Right atrium auricular region (tissue), 2 donors: ENCODE data around the gene TTPAL. TPM values are rescaled to one million over a fixed set of nuclear protein-coding genes. Genes with fewer than 3 reads are reported as not detected.

Experiments
- DNase-seq: peaks from one replicate; pipeline ENCODE4 v3.0.0-alpha.2; 2019; ENCODE audit warnings: low spot score
- H3K27ac ChIP-seq, 2 donors: fragments of 200-600 bp; sonication (generic); 1 replicate in 1 of 2; 2 replicates in 1 of 2; pipeline ENCODE4 v1.5.1; 2016 to 2019
- H3K27me3 ChIP-seq, 2 donors: fragments of 200-600 bp; sonication (generic); one replicate each; pipeline versions ENCODE4 v1.5.1 to v1.6.0; 2017 to 2019
- H3K36me3 ChIP-seq: fragments of 200-600 bp; sonication (generic); one replicate; pipeline ENCODE4 v1.5.1; 2016
- H3K4me1 ChIP-seq, 2 donors: fragments of 200-600 bp; sonication (generic); one replicate each; pipeline versions ENCODE4 v1.5.1 to v1.6.0; 2017 to 2019
- H3K4me3 ChIP-seq, 2 donors: fragments of 200-600 bp; sonication (generic); 1 replicate in 1 of 2; 2 replicates in 1 of 2; pipeline ENCODE4 v1.5.1; 2017 to 2019; ENCODE audit warnings: mild to moderate bottlenecking in 1 of 2, moderate library complexity in 1 of 2
- H3K9me3 ChIP-seq, 2 donors: fragments of 200-600 bp; sonication (generic); one replicate each; pipeline ENCODE4 v1.5.1; 2019
- total RNA-seq, 2 donors: library from RNA; depleted of rRNA; stranded (reverse); fragments of >200 nt; gene quantifications; one replicate each; pipeline ENCODE4 v1.1.0, GENCODE V29; 2016
- TF ChIP-seq, protein P1 (sequence below), 2 donors: fragments of 200-600 bp; sonication (generic); IDR thresholded peaks; one replicate each; pipeline ENCODE4 v1.5.1; 2019; ENCODE audit warnings: antibody characterized with exemption in 2 of 2

TTPAL gene
- total RNA-seq, 2 donors from 2014 or later: 3.6 to 6.0 TPM

DNA sequence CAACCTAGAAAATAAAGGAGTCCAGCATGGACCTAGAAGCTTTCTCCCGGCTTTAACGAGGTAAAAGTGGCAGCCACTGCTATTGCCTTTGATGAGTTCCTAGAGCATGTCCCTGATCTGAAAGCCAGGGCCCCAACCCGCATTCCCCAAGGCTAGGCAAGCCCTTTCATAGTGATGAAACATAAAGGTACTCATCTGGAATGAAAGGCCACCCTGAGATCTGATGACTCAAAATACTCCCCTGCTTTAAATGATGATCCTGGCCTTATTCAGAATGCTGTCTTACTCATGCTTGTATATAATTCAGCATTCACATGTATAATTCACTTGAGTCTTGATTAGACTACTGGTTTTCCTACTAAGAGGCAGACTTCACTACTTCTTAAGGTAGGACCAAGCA is 21.3 kb downstream of the TTPAL start:
- peaks cover 0 to 15% of the 10 kb centered on the region in 2 donors for H3K4me1 ChIP-seq
- peaks cover 86% of the 10 kb centered on the region for H3K36me3 ChIP-seq
- TF ChIP-seq, protein P1, sequence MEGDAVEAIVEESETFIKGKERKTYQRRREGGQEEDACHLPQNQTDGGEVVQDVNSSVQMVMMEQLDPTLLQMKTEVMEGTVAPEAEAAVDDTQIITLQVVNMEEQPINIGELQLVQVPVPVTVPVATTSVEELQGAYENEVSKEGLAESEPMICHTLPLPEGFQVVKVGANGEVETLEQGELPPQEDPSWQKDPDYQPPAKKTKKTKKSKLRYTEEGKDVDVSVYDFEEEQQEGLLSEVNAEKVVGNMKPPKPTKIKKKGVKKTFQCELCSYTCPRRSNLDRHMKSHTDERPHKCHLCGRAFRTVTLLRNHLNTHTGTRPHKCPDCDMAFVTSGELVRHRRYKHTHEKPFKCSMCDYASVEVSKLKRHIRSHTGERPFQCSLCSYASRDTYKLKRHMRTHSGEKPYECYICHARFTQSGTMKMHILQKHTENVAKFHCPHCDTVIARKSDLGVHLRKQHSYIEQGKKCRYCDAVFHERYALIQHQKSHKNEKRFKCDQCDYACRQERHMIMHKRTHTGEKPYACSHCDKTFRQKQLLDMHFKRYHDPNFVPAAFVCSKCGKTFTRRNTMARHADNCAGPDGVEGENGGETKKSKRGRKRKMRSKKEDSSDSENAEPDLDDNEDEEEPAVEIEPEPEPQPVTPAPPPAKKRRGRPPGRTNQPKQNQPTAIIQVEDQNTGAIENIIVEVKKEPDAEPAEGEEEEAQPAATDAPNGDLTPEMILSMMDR (IDR thresholded peaks at IDR 0.05): no peak

DNA sequence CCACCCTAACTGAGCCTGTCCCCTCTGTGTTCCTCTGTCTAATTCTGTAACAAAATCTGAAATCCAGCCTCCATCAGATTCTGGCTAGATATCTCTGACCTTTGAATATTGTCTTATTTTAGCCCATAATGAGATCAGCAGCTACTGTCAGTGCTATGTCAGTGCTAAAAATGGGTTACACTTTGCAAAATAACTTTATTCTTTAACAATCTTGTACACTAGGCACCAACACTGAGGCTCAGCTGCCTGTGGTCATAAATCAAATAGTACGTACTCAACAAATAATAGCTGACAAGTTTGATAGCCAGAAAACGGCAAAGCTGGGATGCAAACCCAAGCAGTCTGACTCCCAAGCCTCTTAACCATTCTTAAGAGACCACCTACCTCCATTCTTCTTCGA is 22.1 kb downstream of the TTPAL start:
- no peaks in the 10 kb centered on the region for H3K27me3 ChIP-seq
- TF ChIP-seq, protein P1 (IDR thresholded peaks at IDR 0.05): no peak
- no peaks in the 10 kb centered on the region for H3K9me3 ChIP-seq
- no peak overlapping the region for H3K4me3 ChIP-seq
- H3K27ac ChIP-seq: no peak overlapping the region
- DNase-seq: no peak
- peaks cover 0 to 15% of the 10 kb centered on the region in 2 donors for H3K4me1 ChIP-seq
- H3K36me3 ChIP-seq: peaks cover 90% of the 10 kb centered on the region

More for the DNA sequence above, 21.3 kb downstream of the TTPAL start:
- H3K4me3 ChIP-seq: no peak overlapping the region
- H3K27ac ChIP-seq: no peak overlapping the region
- no peak for DNase-seq
- H3K27me3 ChIP-seq: no peaks in the 10 kb centered on the region
- no peaks in the 10 kb centered on the region for H3K9me3 ChIP-seq

DNA sequence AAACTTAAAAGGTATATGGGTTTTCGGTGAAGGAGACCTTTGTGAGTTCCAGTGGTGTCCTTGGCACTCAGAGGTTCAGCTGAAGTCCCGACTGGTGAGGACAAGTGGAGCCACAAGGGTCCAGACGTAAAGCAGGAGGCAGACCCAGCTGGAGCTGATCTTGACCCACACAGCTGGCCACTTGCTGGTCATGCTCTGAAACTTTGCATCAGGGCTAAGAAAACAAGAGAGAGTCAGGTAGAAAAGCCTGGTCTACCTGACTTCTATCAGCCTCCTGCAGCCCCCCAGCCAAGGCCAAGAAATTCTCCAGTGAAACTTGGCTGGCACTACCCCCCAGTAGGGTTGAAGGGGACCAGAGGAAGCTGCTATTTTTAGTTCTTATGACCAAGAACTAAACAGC is 24.5 kb downstream of the TTPAL start:
- no peaks in the 10 kb centered on the region for H3K9me3 ChIP-seq
- TF ChIP-seq, protein P1 (IDR thresholded peaks at IDR 0.05): no peak
- H3K27me3 ChIP-seq: no peaks in the 10 kb centered on the region
- no peak overlapping the region for H3K4me3 ChIP-seq
- H3K36me3 ChIP-seq: peaks cover 97% of the 10 kb centered on the region
- DNase-seq: peak; percentile 44
- H3K4me1 ChIP-seq: peaks cover 0 to 15% of the 10 kb centered on the region in 2 donors
- H3K27ac ChIP-seq: peak overlapping the region in 1 of 2 donors; percentile 58

DNA sequence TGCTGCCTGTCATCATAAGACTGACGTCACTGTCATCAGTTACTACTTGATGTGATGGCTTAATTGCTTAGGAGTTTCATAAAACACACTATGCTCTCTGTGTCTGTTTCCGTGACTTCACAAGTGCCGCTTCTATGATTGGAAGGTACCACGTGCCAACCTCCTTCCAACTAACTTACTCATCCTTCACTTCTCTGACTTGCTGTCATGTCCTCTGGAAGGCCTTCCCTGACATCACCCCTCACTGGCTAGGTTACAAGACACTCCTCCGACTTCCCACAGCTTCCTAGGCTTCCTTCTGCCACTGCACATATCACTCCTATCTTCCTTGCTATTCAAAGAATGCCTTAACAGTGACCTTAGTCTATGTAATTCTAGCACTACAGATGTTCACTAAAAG is 25.8 kb downstream of the TTPAL start:
- Histone ChIP-seq H3K27ac (peak overlapping the region; percentile 8 to 58), H3K36me3 (peaks cover 97% of the 10 kb centered on the region), H3K4me3 (no peak overlapping the region), H3K9me3 (no peaks in the 10 kb centered on the region), H3K27me3 (no peaks in the 10 kb centered on the region), H3K4me1 (peaks cover 0 to 15% of the 10 kb centered on the region in 2 donors)
- no peak for DNase-seq
- TF ChIP-seq, protein P1 (IDR thresholded peaks at IDR 0.05): no peak

DNA sequence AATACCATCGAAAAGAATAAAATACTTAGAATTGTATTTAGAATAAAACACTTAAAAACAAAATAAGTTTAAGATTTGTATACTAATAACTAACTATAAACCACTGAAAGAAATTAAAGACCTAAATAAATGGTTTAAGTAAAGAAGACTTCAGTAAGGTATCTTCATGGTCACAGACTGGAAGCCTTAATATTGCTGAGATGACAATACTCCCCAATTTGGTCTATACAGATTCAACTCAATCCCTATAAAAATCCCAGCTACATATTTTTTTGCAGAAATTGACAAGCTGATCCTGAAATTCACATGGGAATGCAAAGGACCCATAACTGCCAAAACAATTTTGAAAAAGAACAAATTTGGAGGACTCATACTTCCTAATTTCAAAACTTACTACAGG is 27.3 kb downstream of the TTPAL start:
- H3K36me3 ChIP-seq: peaks cover 98% of the 10 kb centered on the region
- H3K4me1 ChIP-seq: peaks cover 0 to 15% of the 10 kb centered on the region in 2 donors
- no peaks in the 10 kb centered on the region for H3K9me3 ChIP-seq
- TF ChIP-seq, protein P1 (IDR thresholded peaks at IDR 0.05): no peak
- DNase-seq: no peak
- H3K27me3 ChIP-seq: no peaks in the 10 kb centered on the region
- H3K27ac ChIP-seq: no peak overlapping the region
- no peak overlapping the region for H3K4me3 ChIP-seq
